GM12865 (cell line): Measurements from ENCODE around the gene CELA1.
A peak's percentile ranks its signal among the peaks of the same experiment; 100 is the strongest.

ENCODE experiments used
- DNase-seq: peaks from one replicate; pipeline ENCODE4 v3.0.0; 2010; ENCODE audit warnings: low read depth
- H3K4me3 ChIP-seq: 2 replicates; pipeline ENCODE4 v1.5.1; 2011; ENCODE audit warnings: mild to moderate bottlenecking, low read depth, low read length, control low read depth
- TF ChIP-seq, protein P1 (sequence below): IDR thresholded peaks from 2 replicates; pipeline ENCODE4 v1.5.1; 2011; ENCODE audit warnings: low read length, control low read depth, low read depth, inconsistent platforms; ENCODE audit not compliant: insufficient read depth; ENCODE audit errors: missing control alignments

The CELA1 gene

DNA sequence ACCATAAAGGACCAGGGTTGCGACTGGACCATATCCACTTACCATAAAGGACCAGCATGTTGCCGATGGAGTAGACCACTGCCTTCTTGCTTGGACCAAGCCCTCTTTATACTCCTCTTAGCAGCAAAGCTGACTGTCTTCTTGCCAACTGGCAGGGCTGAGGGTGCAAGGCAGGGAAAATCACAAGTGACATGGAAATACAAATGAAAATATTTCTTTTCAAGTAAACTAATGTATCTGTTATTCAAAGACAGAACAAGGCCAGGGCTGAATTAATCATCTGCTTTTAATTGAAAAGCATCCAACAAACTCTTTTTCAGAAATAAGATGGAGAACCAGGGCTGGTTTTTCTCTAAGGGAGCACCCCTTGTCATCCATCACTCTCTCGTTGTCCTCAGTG is at the start of gene CELA1:
Gene CELA1, minus strand, starts transcription at position 99 of the 400 bp plus-strand sequence. Its CDS starts 41 bp downstream, at position 58.
- DNase-seq, result no peak
- H3K4me3 ChIP-seq, result no peak within 1 kb of the TSS
- TF ChIP-seq, protein P1, sequence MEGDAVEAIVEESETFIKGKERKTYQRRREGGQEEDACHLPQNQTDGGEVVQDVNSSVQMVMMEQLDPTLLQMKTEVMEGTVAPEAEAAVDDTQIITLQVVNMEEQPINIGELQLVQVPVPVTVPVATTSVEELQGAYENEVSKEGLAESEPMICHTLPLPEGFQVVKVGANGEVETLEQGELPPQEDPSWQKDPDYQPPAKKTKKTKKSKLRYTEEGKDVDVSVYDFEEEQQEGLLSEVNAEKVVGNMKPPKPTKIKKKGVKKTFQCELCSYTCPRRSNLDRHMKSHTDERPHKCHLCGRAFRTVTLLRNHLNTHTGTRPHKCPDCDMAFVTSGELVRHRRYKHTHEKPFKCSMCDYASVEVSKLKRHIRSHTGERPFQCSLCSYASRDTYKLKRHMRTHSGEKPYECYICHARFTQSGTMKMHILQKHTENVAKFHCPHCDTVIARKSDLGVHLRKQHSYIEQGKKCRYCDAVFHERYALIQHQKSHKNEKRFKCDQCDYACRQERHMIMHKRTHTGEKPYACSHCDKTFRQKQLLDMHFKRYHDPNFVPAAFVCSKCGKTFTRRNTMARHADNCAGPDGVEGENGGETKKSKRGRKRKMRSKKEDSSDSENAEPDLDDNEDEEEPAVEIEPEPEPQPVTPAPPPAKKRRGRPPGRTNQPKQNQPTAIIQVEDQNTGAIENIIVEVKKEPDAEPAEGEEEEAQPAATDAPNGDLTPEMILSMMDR, result no peak

DNA sequence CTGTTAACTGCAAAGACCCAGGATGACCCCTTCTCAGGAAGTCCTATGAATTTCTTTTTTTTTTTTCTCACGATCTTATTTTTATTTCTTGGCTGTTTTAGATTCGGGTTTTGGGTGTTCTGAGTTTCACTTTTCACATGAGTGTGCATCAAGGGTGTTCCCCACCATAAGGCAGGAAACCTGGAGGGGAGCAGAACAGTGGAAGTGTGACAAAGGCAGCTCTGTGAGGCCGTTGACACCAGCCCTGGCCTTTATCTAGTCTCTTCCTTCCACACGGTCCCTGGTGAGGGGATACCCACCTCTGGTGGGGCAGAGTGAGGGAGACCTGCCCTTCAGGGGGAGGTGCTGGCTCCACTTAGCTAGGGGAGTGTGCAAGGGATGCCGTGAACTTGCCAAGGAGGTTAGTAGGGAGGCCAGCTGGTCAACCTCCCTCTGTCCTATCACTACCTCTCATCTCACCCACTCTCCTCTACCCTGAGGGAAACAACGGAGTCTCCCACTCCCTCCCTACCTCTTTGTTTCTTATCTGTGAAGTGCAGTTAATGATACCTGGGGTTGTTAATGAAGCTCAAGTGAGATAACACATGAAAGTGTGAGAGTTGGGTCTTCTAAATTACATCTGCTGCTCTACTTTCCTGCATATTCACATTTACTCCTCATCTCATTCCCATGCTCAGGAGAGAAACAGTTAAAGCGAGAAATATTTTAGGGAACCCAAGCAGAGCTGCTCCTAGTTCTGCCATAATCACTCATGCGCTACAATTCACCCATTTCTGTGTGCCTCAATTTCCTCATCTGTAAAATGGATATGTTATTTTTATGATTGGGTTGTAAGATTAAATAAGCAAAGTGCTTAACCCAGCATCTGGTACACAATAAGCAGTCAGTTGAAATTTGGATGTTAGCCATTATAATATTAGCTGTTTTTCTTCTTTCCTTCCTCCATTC is 49.1 kb upstream of the CELA1 start:
- H3K4me3 ChIP-seq, result peak overlapping the region; percentile 86
- DNase-seq, result peak; percentile 87
- TF ChIP-seq, protein P1, result no peak

DNA sequence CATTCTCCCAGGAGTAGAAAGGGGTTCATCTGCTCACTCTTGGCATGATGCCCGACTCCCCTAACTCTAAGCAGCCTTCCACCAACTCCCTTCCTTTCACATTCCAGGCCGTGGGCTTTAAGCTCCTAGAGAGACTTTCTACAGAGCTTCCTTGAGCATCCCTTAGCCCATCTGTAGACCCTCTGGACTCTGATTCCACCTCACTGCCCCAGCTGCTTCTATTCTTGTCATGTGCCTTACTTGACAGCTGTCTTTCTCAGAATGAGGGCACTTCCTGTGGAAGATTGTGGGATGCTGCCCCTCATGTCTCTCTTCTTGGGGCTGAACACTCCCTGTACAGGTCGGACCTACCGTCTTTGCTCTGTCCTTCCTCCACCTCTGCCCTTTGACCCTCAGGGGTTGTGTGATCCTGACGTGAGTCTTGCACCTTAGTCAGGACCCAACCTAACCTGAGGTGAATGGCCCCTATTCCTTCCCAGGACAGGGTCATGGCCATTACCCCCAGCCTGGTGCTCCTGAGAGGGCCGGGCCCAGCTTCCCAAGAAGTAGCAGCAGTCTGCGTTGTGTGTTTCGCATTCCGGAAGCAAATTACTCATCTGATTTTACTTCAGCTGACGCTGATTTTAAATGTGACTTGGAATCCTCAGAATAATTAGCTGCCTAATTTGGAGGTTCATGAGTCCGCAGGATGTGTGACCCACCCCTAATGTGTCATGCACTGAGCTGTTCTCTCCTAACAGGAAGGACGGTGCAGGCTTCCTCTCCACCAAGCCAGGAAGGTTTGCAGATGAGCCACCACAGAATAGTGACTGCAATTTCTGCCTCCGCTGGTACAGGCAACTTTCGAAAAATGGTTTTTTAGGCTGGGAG is 47.4 kb upstream of the CELA1 start:
- TF ChIP-seq, protein P1, result no peak
- H3K4me3 ChIP-seq, result peak overlapping the region; percentile 86
- peak; percentile 79 for DNase-seq

DNA sequence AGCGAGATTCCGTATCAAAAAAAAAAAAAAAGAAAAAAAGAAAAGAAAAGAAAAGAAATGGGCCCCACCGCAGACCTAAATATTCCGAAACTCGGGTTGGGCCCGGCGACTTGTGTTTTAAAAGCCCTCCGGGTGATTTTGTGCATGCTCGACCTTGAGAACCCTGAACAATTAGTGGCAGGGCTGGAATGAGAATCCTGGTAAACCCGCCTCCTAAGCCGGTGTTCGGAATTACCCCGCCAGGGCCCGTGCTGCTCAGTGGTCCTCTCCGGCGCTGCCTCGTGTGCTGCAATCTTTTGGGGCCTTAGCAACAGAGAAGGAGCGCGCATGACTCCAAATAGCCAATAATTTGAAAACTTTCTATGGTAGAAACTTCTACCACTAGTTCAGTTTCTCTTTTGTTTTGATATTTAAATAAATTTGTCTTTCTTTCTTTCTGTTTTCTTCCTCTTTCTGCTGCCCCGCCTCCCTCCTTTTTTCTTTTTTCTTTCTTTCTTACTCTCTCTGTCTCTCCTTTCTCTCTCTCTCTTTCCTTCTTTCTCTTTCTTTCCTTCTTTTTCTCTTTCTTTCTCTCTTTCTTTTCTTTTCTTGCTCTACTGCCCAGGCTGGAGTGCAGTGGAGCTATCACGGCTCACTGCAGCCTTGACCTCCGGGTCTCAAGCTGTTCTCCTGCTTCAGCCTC is 46.2 kb upstream of the CELA1 start:
- H3K4me3 ChIP-seq, result peak overlapping the region; percentile 86
- TF ChIP-seq, protein P1, result no peak
- peak; percentile 91 for DNase-seq

DNA sequence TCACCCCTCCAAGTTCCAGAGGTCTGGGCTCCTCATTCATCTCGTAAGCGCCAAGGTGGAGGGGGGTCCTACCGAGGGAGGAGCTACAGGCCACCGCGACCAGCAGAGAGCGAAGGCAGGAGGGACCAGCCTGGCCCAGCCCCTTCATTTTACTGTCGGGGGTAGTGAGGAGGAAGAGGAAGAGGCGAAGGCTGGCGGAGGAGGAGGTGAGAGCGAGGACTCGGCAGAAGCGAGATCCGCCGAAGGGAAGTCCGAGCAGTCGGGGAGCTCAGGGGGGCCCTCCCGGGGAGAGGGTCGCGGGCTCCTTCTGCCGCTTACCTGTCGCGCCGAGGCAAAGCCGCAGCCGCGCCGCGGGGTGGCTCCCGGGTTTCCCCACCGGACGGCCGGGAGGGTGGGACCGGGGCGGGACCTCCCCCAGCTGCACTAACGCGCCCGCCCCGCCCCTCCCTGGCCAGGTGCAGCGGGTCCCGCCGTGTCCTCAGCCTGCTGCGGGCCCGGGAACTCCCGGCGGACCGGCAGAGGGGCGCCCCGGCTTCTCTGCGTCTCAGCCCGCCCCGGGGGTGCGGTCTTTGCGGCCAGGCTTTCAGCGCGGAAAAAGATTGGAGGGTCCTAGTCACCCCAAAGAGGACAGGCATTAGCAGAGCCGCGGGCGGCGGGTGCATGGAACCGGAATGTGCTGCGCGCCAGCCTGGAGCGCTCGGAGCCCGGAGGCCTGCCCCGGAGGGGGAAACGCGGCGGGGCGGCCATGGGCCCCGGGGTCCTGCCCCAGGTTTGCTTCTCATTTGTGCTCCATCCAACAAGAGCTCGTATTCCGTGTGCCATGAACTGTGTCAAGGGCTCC is 45.0 kb upstream of the CELA1 start, which contains the start of gene GALNT6:
Gene GALNT6, minus strand, starts transcription at position 124 of the 841 bp plus-strand sequence. CDS start 11,625 bp downstream, outside the sequence.
- TF ChIP-seq, protein P1, result no peak
- DNase-seq, result peak; percentile 85
- peak within 1 kb of the TSS; percentile 86 for H3K4me3 ChIP-seq
